ENCODE measurements around the gene LIN37.
"Not testable (repeated sequence)": the region's sequence is repeated elsewhere in the genome, so short reads cannot be mapped to it uniquely, and the experiment has no call there.

LIN37 gene

GRCh38 chr19:35791814-35792279 lies 43.5 kb downstream of the LIN37 start:
- no peaks in the 10 kb centered on the region for H3K9me3 ChIP-seq
- intact Hi-C loops (cut with DNase I; ENCODE audit: low total_unique reads) = no loop called here
- no peak for DNase-seq
- H3K27me3 ChIP-seq = peaks cover 0 to 10% of the 10 kb centered on the region in 2 donors
- no peak for TF ChIP-seq CTCF (IDR thresholded peaks at IDR 0.05)
- H3K27ac ChIP-seq = no peak overlapping the region
- H3K4me1 ChIP-seq = no peaks in the 10 kb centered on the region
- no peak overlapping the region for H3K4me3 ChIP-seq
- peaks cover 0 to 14% (median 5%) of the 10 kb centered on the region in 3 donors for H3K36me3 ChIP-seq

GRCh38 chr19:35792312-35792711 lies 43.9 kb downstream of the LIN37 start:
- Histone ChIP-seq H3K4me1 (no peaks in the 10 kb centered on the region), H3K27ac (no peak overlapping the region), H3K4me3 (no peak overlapping the region), H3K9me3 (no peaks in the 10 kb centered on the region), H3K36me3 (peaks cover 0 to 9% (median under 1%) of the 10 kb centered on the region in 3 donors), H3K27me3 (peaks cover 0 to 15% of the 10 kb centered on the region in 2 donors)
- no peak for TF ChIP-seq CTCF (IDR thresholded peaks at IDR 0.05)
- intact Hi-C loops (cut with DNase I; ENCODE audit: low total_unique reads) = no loop called here
- DNase-seq = no peak

GRCh38 chr19:35792888-35793287 lies 44.5 kb downstream of the LIN37 start:
- Histone ChIP-seq H3K36me3 (peaks cover 0 to 4% (median 0%) of the 10 kb centered on the region in 3 donors), H3K27ac (no peak overlapping the region), H3K4me3 (no peak overlapping the region), H3K4me1 (no peaks in the 10 kb centered on the region), H3K9me3 (no peaks in the 10 kb centered on the region), H3K27me3 (peaks cover 0 to 20% of the 10 kb centered on the region in 2 donors)
- DNase-seq = no peak
- TF ChIP-seq CTCF (IDR thresholded peaks at IDR 0.05) = no peak
- intact Hi-C loops (cut with DNase I; ENCODE audit: low total_unique reads) = no loop called here

- Histone ChIP-seq H3K27ac (no peak overlapping the region), H3K4me1 (no peaks in the 10 kb centered on the region), H3K36me3 (no peaks in the 10 kb centered on the region), H3K9me3 (no peaks in the 10 kb centered on the region), H3K27me3 (peaks cover 0 to 27% of the 10 kb centered on the region in 2 donors), H3K4me3 (no peak overlapping the region)
- TF ChIP-seq CTCF (IDR thresholded peaks at IDR 0.05) = no peak
- DNase-seq = no peak
- intact Hi-C loops (cut with DNase I; ENCODE audit: low total_unique reads) = no loop called here
Measured at GRCh38 chr19:35793381-35794165, 45.2 kb downstream of the LIN37 start.

- H3K27me3 ChIP-seq = peaks cover 0 to 41% of the 10 kb centered on the region in 2 donors
- H3K27ac ChIP-seq; intact Hi-C loops (cut with DNase I; ENCODE audit: low total_unique reads); H3K9me3 ChIP-seq; DNase-seq; H3K36me3 ChIP-seq; H3K4me1 ChIP-seq; H3K4me3 ChIP-seq: not testable (repeated sequence)
Measured at GRCh38 chr19:35795564-35795963, 47.2 kb downstream of the LIN37 start.

- H3K4me1 ChIP-seq = no peaks in the 10 kb centered on the region
- intact Hi-C loops (cut with DNase I; ENCODE audit: low total_unique reads) = no loop called here
- H3K36me3 ChIP-seq = no peaks in the 10 kb centered on the region
- no peak for DNase-seq
- peaks cover 0 to 41% of the 10 kb centered on the region in 2 donors for H3K27me3 ChIP-seq
- H3K27ac ChIP-seq = no peak overlapping the region
- H3K4me3 ChIP-seq = no peak overlapping the region
- TF ChIP-seq CTCF (IDR thresholded peaks at IDR 0.05) = no peak
- H3K9me3 ChIP-seq = no peaks in the 10 kb centered on the region
Measured at GRCh38 chr19:35796645-35797542, 48.5 kb downstream of the LIN37 start.
